ENCODE data around the gene MRPL17. TPM values are rescaled to one million over a fixed set of nuclear protein-coding genes. Genes with fewer than 3 reads are reported as not detected.

Gene MRPL17
- polyA plus RNA-seq, 3 donors, result 8.0 to 14.0 (median 12.8) TPM

DNA sequence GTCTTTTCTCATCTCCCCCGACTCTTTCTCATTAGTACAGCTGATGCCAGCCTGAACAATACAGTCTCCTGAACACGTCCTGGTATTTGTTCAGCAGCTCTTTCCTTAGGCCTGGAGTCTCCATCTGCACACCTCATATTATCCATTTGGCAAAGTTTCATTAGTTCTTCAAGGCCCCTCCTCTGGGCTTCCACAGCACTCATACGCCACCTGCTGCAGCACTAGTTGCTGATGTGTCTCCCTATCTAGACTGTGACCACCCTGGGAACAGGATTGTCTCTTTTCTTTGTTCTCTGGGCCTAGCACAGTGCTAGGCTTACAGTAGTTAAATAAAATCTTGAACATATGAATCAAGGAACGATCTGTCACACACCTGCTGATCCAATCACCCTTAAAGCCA lies 44.7 kb downstream of the MRPL17 start:
- Histone ChIP-seq H3K27me3 (ENCODE audit: control insufficient read depth in 2 of 2, insufficient read depth in 2 of 2, low read length in 2 of 2) (no peaks in the 10 kb centered on the region), H3K79me2 (ENCODE audit: insufficient read depth, low read length) (no peaks in the 10 kb centered on the region), H3K9me3 (replicated peaks in 1 of 2; ENCODE audit: control insufficient read depth in 1 of 2, insufficient read depth in 1 of 2, low read length in 2 of 2) (no peaks in the 10 kb centered on the region), H3K27ac (ENCODE audit: low read depth in 1 of 2, low read length in 2 of 2) (no peak overlapping the region), H3K4me3 (replicated peaks in 1 of 3; ENCODE audit: low read depth in 2 of 3, low read length in 3 of 3) (no peak overlapping the region), H3K36me3 (replicated peaks in 1 of 2; ENCODE audit: control insufficient read depth in 1 of 2, insufficient read depth in 2 of 2, low read length in 2 of 2) (no peaks in the 10 kb centered on the region), H3K4me2 (replicated peaks; ENCODE audit: extremely low read depth, low read length, poor library complexity, severe bottlenecking) (no peak overlapping the region), H3K9ac (ENCODE audit: insufficient read depth, low read length, poor library complexity, severe bottlenecking) (no peak overlapping the region), H2AFZ (ENCODE audit: insufficient read depth, low read depth, low read length, poor library complexity, severe bottlenecking) (no peak overlapping the region), H3K4me1 (ENCODE audit: control insufficient read depth in 1 of 2, insufficient read depth in 2 of 2, low read length in 2 of 2) (peaks cover 37 to 40% of the 10 kb centered on the region in 2 donors), H4K20me1 (ENCODE audit: insufficient read depth, low read length) (no peaks in the 10 kb centered on the region)
- no peak overlapping the region for H3K27ac Mint-ChIP-seq
- H3K4me1 Mint-ChIP-seq, result no peaks in the 10 kb centered on the region
- H3K4me3 Mint-ChIP-seq, result no peak overlapping the region
- intact Hi-C loops (cut with micrococcal nuclease), result loop anchor here in 1 of 2 donors (5.0 kb wide), 1 partner anchor 36 kb away; the partner anchor contains the start of genes ILK and RRP8
- DNase-seq, result no peak
- no peak for TF ChIP-seq CTCF (IDR thresholded peaks at IDR 0.05)
- no peaks in the 10 kb centered on the region for H3K27me3 Mint-ChIP-seq (ENCODE audit: low read depth in 3 of 3)
- no peaks in the 10 kb centered on the region for H3K36me3 Mint-ChIP-seq
- H3K9me3 Mint-ChIP-seq, result no peaks in the 10 kb centered on the region
- WGBS (ENCODE audit: insufficient coverage), result 100% methylated on average over 2 of the region's 4 CpGs

DNA sequence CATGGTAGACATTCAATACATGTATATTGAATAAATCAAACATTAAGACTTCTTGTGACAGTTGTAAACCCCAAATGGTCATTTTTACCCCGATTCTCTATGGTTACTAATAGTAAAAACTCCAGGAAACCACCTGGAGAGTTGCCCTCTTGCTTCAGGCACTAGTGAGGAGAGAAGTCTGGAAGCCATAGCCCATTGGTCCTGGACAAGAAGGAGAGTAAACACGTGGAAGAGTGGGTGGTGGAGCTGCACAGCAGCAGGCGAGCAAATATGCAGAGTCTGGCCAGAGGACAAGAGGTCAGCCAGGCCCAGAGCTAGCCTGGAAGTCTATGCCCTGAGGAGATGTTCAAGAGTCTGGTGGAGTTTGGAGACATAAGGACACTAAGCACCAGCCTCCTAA lies 45.3 kb downstream of the MRPL17 start:
- Histone ChIP-seq H4K20me1 (ENCODE audit: insufficient read depth, low read length) (no peaks in the 10 kb centered on the region), H3K36me3 (replicated peaks in 1 of 2; ENCODE audit: control insufficient read depth in 1 of 2, insufficient read depth in 2 of 2, low read length in 2 of 2) (no peaks in the 10 kb centered on the region), H3K27me3 (ENCODE audit: control insufficient read depth in 2 of 2, insufficient read depth in 2 of 2, low read length in 2 of 2) (no peaks in the 10 kb centered on the region), H2AFZ (ENCODE audit: insufficient read depth, low read depth, low read length, poor library complexity, severe bottlenecking) (no peak overlapping the region), H3K4me1 (ENCODE audit: control insufficient read depth in 1 of 2, insufficient read depth in 2 of 2, low read length in 2 of 2) (peaks cover 37 to 40% of the 10 kb centered on the region in 2 donors), H3K4me3 (replicated peaks in 1 of 3; ENCODE audit: low read depth in 2 of 3, low read length in 3 of 3) (no peak overlapping the region), H3K4me2 (replicated peaks; ENCODE audit: extremely low read depth, low read length, poor library complexity, severe bottlenecking) (no peak overlapping the region), H3K27ac (ENCODE audit: low read depth in 1 of 2, low read length in 2 of 2) (no peak overlapping the region), H3K9me3 (replicated peaks in 1 of 2; ENCODE audit: control insufficient read depth in 1 of 2, insufficient read depth in 1 of 2, low read length in 2 of 2) (no peaks in the 10 kb centered on the region), H3K9ac (ENCODE audit: insufficient read depth, low read length, poor library complexity, severe bottlenecking) (no peak overlapping the region), H3K79me2 (ENCODE audit: insufficient read depth, low read length) (no peaks in the 10 kb centered on the region)
- Mint-ChIP-seq H3K27ac (no peak overlapping the region), H3K9me3 (no peaks in the 10 kb centered on the region), H3K27me3 (ENCODE audit: low read depth in 3 of 3) (no peaks in the 10 kb centered on the region), H3K4me1 (no peaks in the 10 kb centered on the region), H3K4me3 (no peak overlapping the region), H3K36me3 (no peaks in the 10 kb centered on the region)
- 100% methylated on average over 2 of the region's 3 CpGs for WGBS (ENCODE audit: insufficient coverage)
- DNase-seq, result no peak
- no peak for TF ChIP-seq CTCF (IDR thresholded peaks at IDR 0.05)
- intact Hi-C loops (cut with micrococcal nuclease), result loop anchor here in 1 of 2 donors (5.0 kb wide), 1 partner anchor 36 kb away; the partner anchor contains the start of genes ILK and RRP8

All from CD14-positive monocyte (primary cell).